ENCODE data around the gene SLC2A6. TPM values are rescaled to one million over a fixed set of nuclear protein-coding genes. Genes with fewer than 3 reads are reported as not detected.

Gene SLC2A6
- total and polyA plus RNA-seq, 2 experiments from 2014 or later = 7.3 to 10.6 TPM

GRCh38 chr9:133515240-133515610 is 36.3 kb upstream of the SLC2A6 start:
- Histone ChIP-seq H3K4me1 (ENCODE audit: insufficient read depth) (peaks cover 4% of the 10 kb centered on the region), H2AFZ (no peak overlapping the region), H3K27me3 (no peaks in the 10 kb centered on the region), H3K9me2 (replicated peaks; ENCODE audit: insufficient read depth) (no peaks in the 10 kb centered on the region), H3K4me2 (no peak overlapping the region), H3K79me2 (no peaks in the 10 kb centered on the region), H3K36me3 (replicated peaks; ENCODE audit: insufficient read depth, low read depth) (no peaks in the 10 kb centered on the region), H4K20me1 (ENCODE audit: insufficient read depth, poor library complexity, severe bottlenecking) (no peaks in the 10 kb centered on the region), H3K4me3 (no peak overlapping the region), H3K27ac (no peak overlapping the region), H3K9me3 (ENCODE audit: low read depth) (no peaks in the 10 kb centered on the region)
- TF ChIP-seq CTCF (IDR thresholded peaks at IDR 0.05; ENCODE audit: poor library complexity) = no peak
- TF ChIP-seq EZH2phosphoT487 (IDR thresholded peaks at IDR 0.05; ENCODE audit: low read depth, severe bottlenecking, unreplicated experiment) = no peak
- TF ChIP-seq EZH2 (IDR thresholded peaks at IDR 0.05; ENCODE audit: borderline replicate concordance) = no peak
- no peak for DNase-seq (ENCODE audit: low spot score)
- 95% methylated on average over 10 of the region's 10 CpGs for WGBS (ENCODE audit: low lambda C conversion rate, missing lambda C conversion rate)

GRCh38 chr9:133514460-133515239 is 35.8 kb upstream of the SLC2A6 start:
- H4K20me1 ChIP-seq (ENCODE audit: insufficient read depth, poor library complexity, severe bottlenecking) = no peaks in the 10 kb centered on the region
- DNase-seq (ENCODE audit: low spot score) = no peak
- no peak overlapping the region for H2AFZ ChIP-seq
- H3K36me3 ChIP-seq (replicated peaks; ENCODE audit: insufficient read depth, low read depth) = no peaks in the 10 kb centered on the region
- peaks cover 10% of the 10 kb centered on the region for H3K4me1 ChIP-seq (ENCODE audit: insufficient read depth)
- WGBS (ENCODE audit: low lambda C conversion rate, missing lambda C conversion rate) = 72% methylated on average over 14 of the region's 14 CpGs
- no peaks in the 10 kb centered on the region for H3K79me2 ChIP-seq
- no peaks in the 10 kb centered on the region for H3K9me2 ChIP-seq (replicated peaks; ENCODE audit: insufficient read depth)
- H3K27ac ChIP-seq = no peak overlapping the region
- H3K27me3 ChIP-seq = no peaks in the 10 kb centered on the region
- H3K4me3 ChIP-seq = no peak overlapping the region
- no peaks in the 10 kb centered on the region for H3K9me3 ChIP-seq (ENCODE audit: low read depth)
- H3K4me2 ChIP-seq = no peak overlapping the region
- TF ChIP-seq EZH2phosphoT487 (IDR thresholded peaks at IDR 0.05; ENCODE audit: low read depth, severe bottlenecking, unreplicated experiment) (no peak), EZH2 (IDR thresholded peaks at IDR 0.05; ENCODE audit: borderline replicate concordance) (no peak), CTCF (IDR thresholded peaks at IDR 0.05; ENCODE audit: poor library complexity) (no peak)

GRCh38 chr9:133513214-133514100 is 34.6 kb upstream of the SLC2A6 start:
- Histone ChIP-seq H3K4me3 (no peak overlapping the region), H2AFZ (no peak overlapping the region), H3K27me3 (no peaks in the 10 kb centered on the region), H3K27ac (no peak overlapping the region), H3K4me2 (no peak overlapping the region), H4K20me1 (ENCODE audit: insufficient read depth, poor library complexity, severe bottlenecking) (no peaks in the 10 kb centered on the region), H3K79me2 (no peaks in the 10 kb centered on the region), H3K9me2 (replicated peaks; ENCODE audit: insufficient read depth) (no peaks in the 10 kb centered on the region), H3K4me1 (ENCODE audit: insufficient read depth) (peaks cover 18% of the 10 kb centered on the region), H3K9me3 (ENCODE audit: low read depth) (no peaks in the 10 kb centered on the region), H3K36me3 (replicated peaks; ENCODE audit: insufficient read depth, low read depth) (no peaks in the 10 kb centered on the region)
- TF ChIP-seq EZH2phosphoT487 (IDR thresholded peaks at IDR 0.05; ENCODE audit: low read depth, severe bottlenecking, unreplicated experiment) = no peak
- no peak for TF ChIP-seq CTCF (IDR thresholded peaks at IDR 0.05; ENCODE audit: poor library complexity)
- TF ChIP-seq EZH2 (IDR thresholded peaks at IDR 0.05; ENCODE audit: borderline replicate concordance) = no peak
- DNase-seq (ENCODE audit: low spot score) = no peak
- WGBS (ENCODE audit: low lambda C conversion rate, missing lambda C conversion rate) = 86% methylated on average over 28 of the region's 28 CpGs
